ENCODE results near the gene INHBE. TPM values are rescaled to one million over a fixed set of nuclear protein-coding genes. Genes with fewer than 3 reads are reported as not detected.
"Not testable (repeated sequence)": the region's sequence is repeated elsewhere in the genome, so short reads cannot be mapped to it uniquely, and the experiment has no call there.

Gene INHBE, protein sequence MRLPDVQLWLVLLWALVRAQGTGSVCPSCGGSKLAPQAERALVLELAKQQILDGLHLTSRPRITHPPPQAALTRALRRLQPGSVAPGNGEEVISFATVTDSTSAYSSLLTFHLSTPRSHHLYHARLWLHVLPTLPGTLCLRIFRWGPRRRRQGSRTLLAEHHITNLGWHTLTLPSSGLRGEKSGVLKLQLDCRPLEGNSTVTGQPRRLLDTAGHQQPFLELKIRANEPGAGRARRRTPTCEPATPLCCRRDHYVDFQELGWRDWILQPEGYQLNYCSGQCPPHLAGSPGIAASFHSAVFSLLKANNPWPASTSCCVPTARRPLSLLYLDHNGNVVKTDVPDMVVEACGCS
- 18.0 TPM for total RNA-seq (ENCODE audit: unreplicated experiment)
- long read RNA-seq, partial matches to known transcripts, result 2 of 4 reads
- long read RNA-seq, other reads (novel, unspliced or antisense), result 1 of 4 reads

- Mint-ChIP-seq H3K27me3 (ENCODE audit: unreplicated experiment) (peaks cover 13% of the 10 kb centered on the region), H3K4me3 (ENCODE audit: unreplicated experiment) (peak within 1 kb of the TSS; percentile 89), H3K9me3 (ENCODE audit: unreplicated experiment) (peaks cover 13% of the 10 kb centered on the region), H3K36me3 (ENCODE audit: unreplicated experiment) (peaks cover 9% of the 10 kb centered on the region), H3K4me1 (ENCODE audit: low read depth, unreplicated experiment) (peaks cover 36% of the 10 kb centered on the region), H3K27ac (ENCODE audit: unreplicated experiment) (peak within 1 kb of the TSS; percentile 97)
- TF ChIP-seq, protein P1, sequence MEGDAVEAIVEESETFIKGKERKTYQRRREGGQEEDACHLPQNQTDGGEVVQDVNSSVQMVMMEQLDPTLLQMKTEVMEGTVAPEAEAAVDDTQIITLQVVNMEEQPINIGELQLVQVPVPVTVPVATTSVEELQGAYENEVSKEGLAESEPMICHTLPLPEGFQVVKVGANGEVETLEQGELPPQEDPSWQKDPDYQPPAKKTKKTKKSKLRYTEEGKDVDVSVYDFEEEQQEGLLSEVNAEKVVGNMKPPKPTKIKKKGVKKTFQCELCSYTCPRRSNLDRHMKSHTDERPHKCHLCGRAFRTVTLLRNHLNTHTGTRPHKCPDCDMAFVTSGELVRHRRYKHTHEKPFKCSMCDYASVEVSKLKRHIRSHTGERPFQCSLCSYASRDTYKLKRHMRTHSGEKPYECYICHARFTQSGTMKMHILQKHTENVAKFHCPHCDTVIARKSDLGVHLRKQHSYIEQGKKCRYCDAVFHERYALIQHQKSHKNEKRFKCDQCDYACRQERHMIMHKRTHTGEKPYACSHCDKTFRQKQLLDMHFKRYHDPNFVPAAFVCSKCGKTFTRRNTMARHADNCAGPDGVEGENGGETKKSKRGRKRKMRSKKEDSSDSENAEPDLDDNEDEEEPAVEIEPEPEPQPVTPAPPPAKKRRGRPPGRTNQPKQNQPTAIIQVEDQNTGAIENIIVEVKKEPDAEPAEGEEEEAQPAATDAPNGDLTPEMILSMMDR (IDR thresholded peaks at IDR 0.05; ENCODE audit: partially characterized antibody, unreplicated experiment), result no peak
- peak; percentile 82 for DNase-seq
Observed at GRCh38 chr12:57454566-57455373, at the start of gene INHBE. Gene INHBE, plus strand, starts transcription at chr12:57455307. Its CDS starts 230 bp downstream, at chr12:57455537.

GRCh38 chr12:57410534-57410933 lies 44.6 kb upstream of the INHBE start:
- Mint-ChIP-seq H3K27ac (ENCODE audit: unreplicated experiment) (no peak overlapping the region), H3K9me3 (ENCODE audit: unreplicated experiment) (peaks cover 1% of the 10 kb centered on the region), H3K4me1 (ENCODE audit: low read depth, unreplicated experiment) (no peaks in the 10 kb centered on the region), H3K27me3 (ENCODE audit: unreplicated experiment) (no peaks in the 10 kb centered on the region), H3K36me3 (ENCODE audit: unreplicated experiment) (no peaks in the 10 kb centered on the region), H3K4me3 (ENCODE audit: unreplicated experiment) (no peak overlapping the region)
- TF ChIP-seq, protein P1 (IDR thresholded peaks at IDR 0.05; ENCODE audit: partially characterized antibody, unreplicated experiment), result no peak
- DNase-seq, result no peak

GRCh38 chr12:57414160-57414559 lies 40.9 kb upstream of the INHBE start:
- not testable (repeated sequence) for DNase-seq; H3K4me1 Mint-ChIP-seq (ENCODE audit: low read depth, unreplicated experiment); H3K36me3 Mint-ChIP-seq (ENCODE audit: unreplicated experiment); H3K27me3 Mint-ChIP-seq (ENCODE audit: unreplicated experiment); H3K4me3 Mint-ChIP-seq (ENCODE audit: unreplicated experiment); H3K27ac Mint-ChIP-seq (ENCODE audit: unreplicated experiment); H3K9me3 Mint-ChIP-seq (ENCODE audit: unreplicated experiment)

DNA sequence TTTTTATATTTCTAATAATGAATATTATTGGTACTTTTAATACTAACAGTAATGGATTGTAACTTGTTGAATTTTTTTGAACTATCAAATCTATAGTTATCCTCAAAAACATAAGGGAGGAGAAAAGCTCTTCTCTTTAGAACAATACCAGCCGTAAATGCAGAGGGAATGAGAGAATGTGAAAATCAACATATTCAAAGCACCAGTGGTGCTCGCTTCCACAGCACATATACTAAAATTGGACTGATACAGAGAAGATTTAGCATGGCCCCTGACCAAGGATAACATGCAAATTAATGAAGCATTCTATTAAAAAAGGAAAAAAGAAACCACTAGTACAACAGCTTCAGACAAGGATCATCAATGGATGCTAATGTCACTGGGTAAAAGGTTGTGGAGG lies 40.0 kb upstream of the INHBE start:
- no peaks in the 10 kb centered on the region for H3K36me3 Mint-ChIP-seq (ENCODE audit: unreplicated experiment)
- peaks cover 4% of the 10 kb centered on the region for H3K27me3 Mint-ChIP-seq (ENCODE audit: unreplicated experiment)
- no peak for DNase-seq
- TF ChIP-seq, protein P1 (IDR thresholded peaks at IDR 0.05; ENCODE audit: partially characterized antibody, unreplicated experiment), result no peak
- no peaks in the 10 kb centered on the region for H3K9me3 Mint-ChIP-seq (ENCODE audit: unreplicated experiment)
- no peak overlapping the region for H3K27ac Mint-ChIP-seq (ENCODE audit: unreplicated experiment)
- H3K4me1 Mint-ChIP-seq (ENCODE audit: low read depth, unreplicated experiment), result peaks cover 9% of the 10 kb centered on the region
- H3K4me3 Mint-ChIP-seq (ENCODE audit: unreplicated experiment), result no peak overlapping the region

DNA sequence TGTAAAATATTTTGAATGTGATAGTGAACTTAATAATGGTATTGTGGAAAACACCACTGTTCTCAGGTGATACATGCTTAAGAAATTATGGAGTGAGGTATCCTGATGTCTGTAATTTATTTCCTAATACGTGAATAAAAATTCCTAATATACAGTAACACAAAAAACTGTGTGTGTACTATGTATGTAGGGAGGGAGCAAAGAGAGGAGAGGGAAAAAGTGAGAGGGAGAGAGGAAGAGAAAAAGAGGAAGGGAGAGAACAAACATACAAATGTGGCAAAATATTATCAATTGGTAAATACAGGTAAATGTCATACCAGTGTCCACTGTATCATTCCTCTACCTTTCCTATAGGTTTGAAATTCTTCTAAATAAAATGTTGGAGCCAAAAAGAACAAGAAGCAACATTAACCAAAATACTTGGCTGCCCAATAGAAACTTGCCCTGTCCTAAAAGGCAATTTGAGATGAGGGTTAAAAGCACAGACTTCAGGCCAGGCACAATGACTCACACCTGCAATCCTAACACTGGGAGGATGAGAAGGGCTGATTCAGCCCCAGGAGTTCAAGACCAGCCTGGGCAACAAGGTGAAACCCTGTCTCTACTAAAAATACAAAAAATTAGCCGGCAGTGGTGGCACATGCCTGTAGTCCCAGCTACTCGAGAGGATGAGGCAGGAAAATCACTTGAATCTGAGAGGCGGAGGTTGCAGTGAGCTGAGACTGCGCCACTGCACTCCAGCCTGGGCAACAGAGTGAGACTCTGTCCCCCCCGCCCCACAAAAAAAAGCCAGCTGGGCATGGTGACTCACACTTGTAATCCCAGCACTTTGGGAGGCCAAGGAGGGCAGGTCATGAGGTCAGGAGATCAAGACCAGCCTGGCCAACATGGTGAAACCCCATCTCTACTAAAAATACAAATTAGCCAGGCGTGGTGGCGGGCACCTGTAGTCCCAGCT lies 38.8 kb upstream of the INHBE start:
- Mint-ChIP-seq H3K36me3 (ENCODE audit: unreplicated experiment) (peaks cover 4% of the 10 kb centered on the region), H3K27ac (ENCODE audit: unreplicated experiment) (no peak overlapping the region), H3K27me3 (ENCODE audit: unreplicated experiment) (peaks cover 6% of the 10 kb centered on the region), H3K4me3 (ENCODE audit: unreplicated experiment) (no peak overlapping the region), H3K9me3 (ENCODE audit: unreplicated experiment) (no peaks in the 10 kb centered on the region), H3K4me1 (ENCODE audit: low read depth, unreplicated experiment) (peaks cover 9% of the 10 kb centered on the region)
- DNase-seq, result no peak
- TF ChIP-seq, protein P1 (IDR thresholded peaks at IDR 0.05; ENCODE audit: partially characterized antibody, unreplicated experiment), result no peak
